Right lobe of liver (tissue), 6 donors: ENCODE data around the gene GPRASP3. TPM values are rescaled to one million over a fixed set of nuclear protein-coding genes. Genes with fewer than 3 reads are reported as not detected.
A peak's percentile ranks its signal among the peaks of the same experiment; 100 is the strongest.

Experiments
- ATAC-seq, 4 donors: fragments of 200-7000 bp; cut with Tn5 transposase; one replicate each; pipeline ENCODE4 v1.9.1; 2020; ENCODE audit warnings: mild to moderate bottlenecking in 4 of 4, moderate library complexity in 4 of 4
- DNase-seq, 3 donors: peaks; one replicate each; pipeline ENCODE4 v3.0.0-alpha.2; 2020
- H3K27ac ChIP-seq, 3 donors: fragments of 200-600 bp; one replicate each; pipeline ENCODE4 v1.8.0; 2022
- H3K27me3 ChIP-seq, 2 donors: fragments of 200-600 bp; one replicate each; pipeline ENCODE4 v1.8.0; 2022
- H3K36me3 ChIP-seq, 4 donors: fragments of 200-600 bp; sonication (generic) in 1 of 4; one replicate each; pipeline versions ENCODE4 v1.5.1 to v1.8.0; 2017 to 2022; ENCODE audit warnings: control low read depth in 1 of 4
- H3K4me1 ChIP-seq, 4 donors: fragments of 200-600 bp; sonication (generic) in 1 of 4; one replicate each; pipeline versions ENCODE4 v1.5.1 to v1.8.0; 2017 to 2022; ENCODE audit warnings: control low read depth in 1 of 4
- H3K4me3 ChIP-seq, 3 donors: fragments of 200-600 bp; one replicate each; pipeline ENCODE4 v1.8.0; 2022
- H3K9me3 ChIP-seq, 4 donors: fragments of 200-600 bp; sonication (generic) in 1 of 4; one replicate each; pipeline versions ENCODE4 v1.5.1 to v1.8.0; 2017 to 2022; ENCODE audit warnings: control low read depth in 1 of 4
- POLR2A ChIP-seq: fragments of 450-650 bp; IDR thresholded peaks from one replicate; pipeline ENCODE4 v1.6.1; 2017; ENCODE audit warnings: antibody characterized with exemption, mild to moderate bottlenecking
- WGBS: methylation state at CpG from one replicate; pipeline ENCODE4 v1.1.6; 2018; ENCODE audit warnings: low coverage, low lambda C conversion rate; ENCODE audit not compliant: insufficient coverage; ENCODE audit errors: missing lambda C conversion rate; 5-methylcytosine and 5-hydroxymethylcytosine counted together
- intact Hi-C, 2 donors: fragments of 100-400 bp; cut with DNase I; formaldehyde crosslinking; loops; one replicate each; pipeline versions ENCODE4 v1.11.2 to v1.14.1; 2022
- small RNA-seq, 2 experiments: library from RNA; depleted of rRNA; stranded (forward); fragments of <200 nt; gene quantifications; one replicate each; pipeline ENCODE3, GENCODE V24; 2016
- total RNA-seq, 6 experiments: library from RNA; depleted of rRNA in 2 of 6; stranded (reverse); fragments of >200 nt in 2 of 6; fragmentation: NEBNext Ultra II Directional in 3 of 6; extraction: Animal tissue kit (Norgen Biotek cat#: 25700) in 3 of 6; gene quantifications; one replicate each; pipeline versions ENCODE4 v1.1.0 to v1.2.4, GENCODE V29; 2016 to 2023
- TF ChIP-seq, protein P1 (sequence below), 4 donors: fragments of 200-600 bp in 3 of 4; fragments of 450-650 bp in 1 of 4; IDR thresholded peaks; one replicate each; pipeline versions ENCODE4 v1.5.1 to v1.8.0; 2016 to 2022; ENCODE audit warnings: antibody characterized with exemption in 4 of 4, mild to moderate bottlenecking in 2 of 4
- donor health status: DM: no; HTN: yes; CAD: no.
- donor health status: DM: no; HTN: no; CAD: no.
- donor health status: DM: no; HTN: no; CAD: no.
- donor health status: DM: no; HTN: yes; CAD: no.
- donor health status: DM: no; HTN: yes; CAD: no.

Gene GPRASP3
- total RNA-seq, 6 experiments from 2014 or later, result 1.7 to 3.4 (median 2.2) TPM

DNA sequence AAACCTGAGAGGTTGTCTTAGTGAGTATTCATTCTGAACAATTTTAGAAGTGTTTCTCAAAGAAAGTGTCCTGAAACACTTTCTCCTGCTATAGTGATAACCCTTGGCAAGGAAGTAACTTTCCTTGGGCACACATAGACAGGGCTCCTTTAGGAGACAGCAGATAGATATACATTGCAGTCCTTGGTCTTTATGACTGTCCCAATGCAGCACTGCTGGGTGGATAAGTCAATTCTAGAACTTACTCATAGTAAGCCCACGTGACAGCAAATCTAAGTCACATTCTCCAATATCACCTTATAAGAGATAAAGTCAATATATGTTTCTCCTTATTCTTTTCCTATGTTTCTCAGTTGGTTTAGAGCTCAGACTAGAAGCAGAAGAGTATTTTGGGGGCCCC, 46.7 kb downstream of the GPRASP3 start:
- Histone ChIP-seq H3K36me3 (no peaks in the 10 kb centered on the region), H3K27me3 (no peaks in the 10 kb centered on the region), H3K9me3 (no peaks in the 10 kb centered on the region), H3K4me3 (no peak overlapping the region), H3K27ac (no peak overlapping the region), H3K4me1 (no peaks in the 10 kb centered on the region)
- 83% methylated on average over 1 of the region's 1 CpG for WGBS
- TF ChIP-seq, protein P1, sequence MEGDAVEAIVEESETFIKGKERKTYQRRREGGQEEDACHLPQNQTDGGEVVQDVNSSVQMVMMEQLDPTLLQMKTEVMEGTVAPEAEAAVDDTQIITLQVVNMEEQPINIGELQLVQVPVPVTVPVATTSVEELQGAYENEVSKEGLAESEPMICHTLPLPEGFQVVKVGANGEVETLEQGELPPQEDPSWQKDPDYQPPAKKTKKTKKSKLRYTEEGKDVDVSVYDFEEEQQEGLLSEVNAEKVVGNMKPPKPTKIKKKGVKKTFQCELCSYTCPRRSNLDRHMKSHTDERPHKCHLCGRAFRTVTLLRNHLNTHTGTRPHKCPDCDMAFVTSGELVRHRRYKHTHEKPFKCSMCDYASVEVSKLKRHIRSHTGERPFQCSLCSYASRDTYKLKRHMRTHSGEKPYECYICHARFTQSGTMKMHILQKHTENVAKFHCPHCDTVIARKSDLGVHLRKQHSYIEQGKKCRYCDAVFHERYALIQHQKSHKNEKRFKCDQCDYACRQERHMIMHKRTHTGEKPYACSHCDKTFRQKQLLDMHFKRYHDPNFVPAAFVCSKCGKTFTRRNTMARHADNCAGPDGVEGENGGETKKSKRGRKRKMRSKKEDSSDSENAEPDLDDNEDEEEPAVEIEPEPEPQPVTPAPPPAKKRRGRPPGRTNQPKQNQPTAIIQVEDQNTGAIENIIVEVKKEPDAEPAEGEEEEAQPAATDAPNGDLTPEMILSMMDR (IDR thresholded peaks at IDR 0.05), result no peak
- TF ChIP-seq POLR2A, result no peak
- DNase-seq, result no peak
- no peak for ATAC-seq
- intact Hi-C loops, result no loop called here

DNA sequence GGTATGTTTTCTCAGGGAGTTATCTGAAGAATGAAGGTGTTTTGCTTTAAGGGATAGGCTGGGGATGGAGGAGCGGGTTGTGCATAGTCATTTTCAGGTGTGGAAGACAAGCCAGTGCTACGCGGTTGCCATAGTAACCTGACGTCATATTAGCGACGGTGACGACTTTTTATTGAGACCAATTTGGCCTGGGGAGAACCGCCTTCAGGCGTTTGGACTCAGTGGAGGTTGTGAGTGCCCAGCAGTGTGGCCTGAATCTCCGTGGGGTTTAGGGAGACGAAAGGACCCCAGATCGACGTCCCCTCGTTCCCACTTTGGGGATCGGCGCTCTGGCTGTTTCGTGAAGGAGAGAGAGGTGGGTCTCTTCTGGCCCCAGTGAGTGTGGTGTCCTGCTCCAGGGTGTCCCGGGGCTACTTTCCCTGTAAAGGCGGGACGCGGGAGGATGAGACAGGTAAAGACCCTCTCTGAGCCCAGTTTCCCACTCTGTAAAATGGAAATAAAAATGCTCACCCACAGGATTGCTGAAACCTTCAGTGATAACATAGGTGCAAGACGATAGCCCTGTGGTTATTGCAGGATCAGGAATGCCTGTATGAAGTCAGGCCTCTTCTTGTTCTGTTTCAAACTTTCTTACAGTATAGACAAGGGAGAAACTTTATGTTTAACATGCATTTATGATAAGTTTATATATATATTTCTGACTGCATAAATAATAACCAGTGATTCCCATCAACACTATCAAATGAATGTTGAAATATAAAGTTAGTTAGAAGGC, 48.6 kb downstream of the GPRASP3 start:
- ATAC-seq, result peak; percentile 89 to 99 (median 94)
- WGBS, result 9% methylated on average over 19 of the region's 22 CpGs
- H3K36me3 ChIP-seq, result no peaks in the 10 kb centered on the region
- intact Hi-C loops, result no loop called here
- H3K4me3 ChIP-seq, result peak overlapping the region; percentile 44 to 71 (median 57)
- H3K9me3 ChIP-seq, result no peaks in the 10 kb centered on the region
- H3K4me1 ChIP-seq, result no peaks in the 10 kb centered on the region
- H3K27me3 ChIP-seq, result no peaks in the 10 kb centered on the region
- peak overlapping the region in 1 of 3 donors; percentile 54 for H3K27ac ChIP-seq
- TF ChIP-seq POLR2A, result peak; percentile 27
- TF ChIP-seq, protein P1 (IDR thresholded peaks at IDR 0.05), result no peak
- DNase-seq, result peak; percentile 50 to 83 (median 66)

Small RNA genes within 50 kb of the gene (small RNA-seq; reads per million reads assigned to genes)
- gene RNU6-589P, result 0 reads per million in 2 experiments

Other genes with a start within 250 kb of the GPRASP3 start
- not detected for gene TCP11X2, start 248.9 kb upstream of the GPRASP3 start, total RNA-seq
- gene TMSB15A, start 204.0 kb upstream of the GPRASP3 start, total RNA-seq, result not detected
- gene ARMCX5, start 121.2 kb upstream of the GPRASP3 start, total RNA-seq, result 1 to 10 TPM; 4.6 to 8.9 (median 5.7) TPM
- 1 to 10 TPM in 4 of 6 experiments, under 1 TPM in 2; 0.61 to 1.8 (median 1.4) TPM for gene GPRASP1, start 69.3 kb upstream of the GPRASP3 start, total RNA-seq
- gene GPRASP2, start 8.3 kb upstream of the GPRASP3 start, total RNA-seq, result 1 to 10 TPM; 3.4 to 8.3 (median 5.8) TPM
- under 1 TPM; 0.25 to 0.64 (median 0.41) TPM for gene RAB40AL, start 216.5 kb downstream of the GPRASP3 start, total RNA-seq